Lung microvascular endothelial cell (primary cell): ENCODE data around the gene OPCML. TPM values are rescaled to one million over a fixed set of nuclear protein-coding genes. Genes with fewer than 3 reads are reported as not detected.

Source experiments
- DNase-seq, 2 donors: peaks; one replicate each; pipeline versions ENCODE4 v3.0.0 to v3.0.0-alpha.2; 2010; ENCODE audit warnings: low read depth in 2 of 2
- total RNA-seq: library from RNA; depleted of rRNA; stranded (reverse); fragments of >200 nt; gene quantifications from 2 replicates; pipeline ENCODE4 v1.2.1, GENCODE V29; 2014

OPCML gene
- total RNA-seq, 1 donor from 2014 or later, result not detected

DNA sequence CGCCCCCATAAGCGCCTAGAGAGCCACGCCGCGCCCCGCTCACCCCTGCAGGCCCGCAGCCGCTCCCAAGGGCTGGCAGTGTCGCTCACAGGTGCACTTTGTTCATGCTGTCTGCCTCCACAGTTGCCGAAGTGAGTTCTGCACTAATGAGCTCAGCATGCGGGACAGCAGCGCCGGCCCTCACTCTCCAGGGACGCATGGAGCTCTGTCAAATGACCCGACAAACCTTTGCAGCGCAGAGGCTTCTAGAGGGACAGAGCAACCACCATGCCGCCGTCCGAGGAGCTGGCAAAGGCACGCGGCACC, 170.7 kb downstream of the OPCML start:
- DNase-seq, result no peak

DNA sequence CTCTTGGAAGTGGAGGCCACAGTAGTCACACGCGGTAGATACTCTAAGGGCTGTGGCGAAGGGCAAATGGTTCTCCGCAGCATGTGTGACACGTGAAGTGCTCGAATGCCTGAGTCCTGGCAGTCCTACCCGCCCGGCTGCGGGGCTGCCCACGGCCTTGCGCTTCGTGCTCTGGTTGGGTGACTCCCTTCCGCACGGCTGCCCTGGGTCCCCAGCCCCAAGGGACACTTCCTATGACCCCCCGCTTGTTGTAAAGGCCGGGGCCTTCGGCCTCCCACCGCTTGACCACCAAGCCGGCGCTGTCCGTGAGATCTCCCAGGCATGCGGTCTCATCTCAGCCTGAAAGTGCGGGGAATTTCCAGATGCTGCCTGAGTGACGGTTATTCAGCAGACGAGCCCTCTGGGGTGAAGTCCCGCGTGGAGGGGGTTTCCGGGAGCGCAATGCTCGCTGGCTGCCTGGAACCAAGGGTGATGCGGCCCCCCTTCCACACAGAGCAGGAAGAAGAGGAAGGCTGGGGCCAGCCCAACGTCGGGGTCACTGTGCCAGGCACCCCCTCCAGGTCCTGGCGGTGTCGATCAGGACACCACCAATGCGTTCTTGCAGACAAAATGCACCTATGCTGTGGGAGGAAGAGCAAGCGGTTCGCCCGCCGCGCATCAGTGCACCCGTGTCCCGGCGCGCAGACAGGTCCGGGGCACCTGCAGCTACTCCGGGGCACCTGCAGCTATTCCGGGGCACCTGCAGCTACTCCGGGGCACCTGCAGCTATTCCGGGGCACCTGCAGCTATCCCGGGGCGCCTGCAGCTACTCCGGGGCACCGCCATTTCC, 171.2 kb downstream of the OPCML start:
- no peak for DNase-seq

DNA sequence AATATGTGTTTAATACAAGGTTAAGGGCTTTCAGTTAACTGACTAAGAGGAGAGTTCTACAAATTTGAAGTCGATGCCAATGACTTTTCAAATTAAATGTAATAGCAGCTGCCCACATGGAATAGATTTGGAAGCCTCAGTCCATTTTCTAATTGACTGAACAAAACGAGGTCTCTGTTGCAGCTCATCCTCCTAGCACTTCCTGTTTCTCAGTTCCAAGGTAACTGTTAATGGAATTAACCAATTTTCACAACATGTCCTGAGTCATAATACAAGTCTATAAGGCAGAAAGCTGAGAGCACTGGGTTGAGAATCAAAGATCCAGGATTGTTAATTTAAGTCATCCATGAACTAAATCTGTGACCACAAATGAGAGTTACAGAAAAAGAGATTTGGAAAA, 177.2 kb downstream of the OPCML start:
- no peak for DNase-seq

- DNase-seq, result no peak
Measured at GRCh38 chr11:133354069-133354468, 178.2 kb downstream of the OPCML start.

GRCh38 chr11:133350045-133350444, 182.3 kb downstream of the OPCML start:
- DNase-seq, result no peak

DNA sequence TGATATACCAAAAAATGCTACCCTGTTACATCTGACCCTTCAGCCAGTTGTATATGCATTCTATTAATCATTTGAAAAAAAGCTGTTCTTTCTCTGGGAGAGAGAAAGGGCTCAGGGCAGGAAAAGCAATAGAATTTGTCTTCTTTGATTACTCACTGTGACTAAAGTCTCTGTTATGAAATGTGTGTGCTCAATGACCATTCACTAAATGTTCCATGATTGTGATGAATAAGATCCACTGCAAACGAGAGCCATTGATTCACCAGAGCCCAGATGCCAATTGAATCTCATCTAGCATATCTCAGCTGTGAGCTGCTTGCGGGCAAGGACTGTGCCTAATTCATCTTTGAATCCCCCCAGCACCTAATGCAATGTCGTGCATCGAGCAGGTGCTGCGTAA, 184.3 kb downstream of the OPCML start:
- no peak for DNase-seq

DNA sequence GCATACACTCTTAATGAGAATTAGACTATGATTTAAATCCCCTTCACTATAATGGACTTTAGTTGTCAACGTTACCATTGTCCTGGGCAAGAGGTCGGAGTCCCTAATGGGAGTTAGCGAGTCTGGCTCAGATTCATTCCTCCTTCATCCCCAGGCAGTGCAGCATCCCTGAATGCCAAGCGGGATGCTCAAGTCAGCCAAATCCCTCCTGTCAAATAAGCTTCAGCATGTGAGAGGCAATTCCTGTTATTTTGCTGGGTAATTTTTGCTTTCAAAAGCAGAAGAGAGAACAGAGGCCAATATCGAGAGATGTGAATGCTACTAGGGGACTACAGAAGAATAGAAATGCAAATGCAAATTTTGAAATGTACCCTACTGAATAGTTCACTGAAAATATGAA, 186.2 kb downstream of the OPCML start:
- no peak for DNase-seq

GRCh38 chr11:133343951-133344350, 188.3 kb downstream of the OPCML start:
- DNase-seq, result no peak

DNA sequence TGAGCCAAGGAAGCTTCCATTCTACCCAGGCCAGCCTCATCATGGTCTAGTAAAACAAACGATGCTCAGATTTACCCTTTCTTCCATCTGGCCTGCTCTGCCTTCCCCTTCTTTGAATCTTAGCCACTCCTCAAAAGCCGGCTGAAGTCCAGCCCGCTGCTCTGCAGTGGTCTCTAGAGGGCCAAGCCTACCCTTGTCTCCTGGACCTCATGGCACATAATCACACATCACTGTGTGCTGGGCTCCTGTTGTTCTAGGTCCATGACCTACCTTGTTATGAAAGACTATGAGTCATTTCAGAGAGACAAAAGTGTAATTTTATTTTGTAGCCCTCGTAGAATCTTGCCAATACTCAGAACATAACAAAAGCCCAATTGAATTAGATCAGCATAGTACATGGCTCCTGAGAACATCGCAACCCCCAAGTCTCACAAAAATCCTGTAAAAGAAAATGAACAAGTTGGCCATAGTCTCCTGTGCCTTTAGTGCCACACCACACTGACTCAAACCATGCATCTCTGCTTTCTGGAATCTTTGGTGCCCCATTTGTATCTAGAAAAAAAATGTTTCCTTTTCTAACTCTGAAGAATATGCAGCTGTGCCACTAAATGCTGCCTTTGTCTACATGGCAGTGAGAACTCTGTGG, 192.7 kb downstream of the OPCML start:
- no peak for DNase-seq

GRCh38 chr11:133338588-133338987, 193.7 kb downstream of the OPCML start:
- no peak for DNase-seq

- no peak for DNase-seq
Measured at GRCh38 chr11:133337951-133338418, 194.3 kb downstream of the OPCML start.

DNA sequence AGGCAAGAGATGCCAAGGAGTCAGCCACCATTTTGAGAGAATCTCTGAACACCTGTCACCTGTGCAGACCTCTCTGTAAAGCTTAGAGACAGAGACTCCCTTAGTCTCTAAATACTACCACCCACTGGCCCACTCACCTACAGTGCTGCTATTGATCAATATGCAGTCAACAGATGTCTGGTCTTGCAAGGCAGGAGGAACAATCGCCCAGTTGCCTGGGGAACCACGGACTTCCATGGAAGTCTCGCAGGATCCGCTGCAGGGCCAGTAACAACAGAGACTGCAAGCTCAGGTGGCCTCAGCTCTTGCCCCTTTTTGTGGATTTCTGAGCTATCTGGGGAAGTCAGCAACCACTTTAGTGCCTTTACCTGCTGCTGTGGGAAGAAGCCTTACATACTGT, 195.1 kb downstream of the OPCML start:
- DNase-seq, result no peak

DNA sequence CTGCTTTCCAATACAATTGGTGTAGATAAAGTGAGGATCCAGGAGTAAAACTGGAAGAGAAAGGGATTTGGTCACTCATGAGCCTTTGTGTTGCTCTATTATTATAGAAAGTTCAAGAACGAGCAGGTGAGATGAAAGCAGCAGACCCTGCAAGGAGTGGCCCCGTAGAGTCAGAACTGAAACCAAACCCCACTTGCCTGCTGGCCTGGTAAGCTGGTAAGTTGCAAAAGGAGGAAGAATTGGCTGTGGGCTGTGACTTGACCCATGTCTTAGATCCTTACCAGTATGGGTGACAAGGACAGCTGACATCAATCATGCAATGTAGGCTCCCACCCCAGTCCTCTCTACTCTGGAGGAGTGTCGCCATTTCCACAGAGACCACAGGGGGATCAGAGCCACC, 201.3 kb downstream of the OPCML start:
- no peak for DNase-seq

DNA sequence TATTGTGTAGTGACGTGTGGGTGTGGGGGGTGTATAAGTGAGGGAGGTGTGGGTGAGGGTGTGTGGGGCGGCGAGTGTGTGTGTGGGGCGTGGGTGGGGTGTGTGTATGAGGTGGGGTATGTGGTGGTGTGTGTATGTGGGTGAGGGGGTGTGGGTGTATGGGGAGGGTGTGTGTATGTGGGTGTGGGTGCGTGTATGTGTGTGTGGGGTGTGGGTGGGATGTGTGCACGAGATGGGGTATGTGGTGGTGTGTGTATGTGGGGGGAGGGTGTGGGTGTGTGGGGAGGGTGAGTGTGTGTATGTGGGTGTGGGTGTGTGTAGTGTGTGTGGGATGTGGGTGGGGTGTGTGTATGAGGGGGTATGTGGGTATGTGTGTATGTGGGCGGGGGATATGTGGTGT, 205.5 kb downstream of the OPCML start:
- DNase-seq, result no peak

- DNase-seq, result no peak
Measured at GRCh38 chr11:133326332-133326731, 206.0 kb downstream of the OPCML start.

DNA sequence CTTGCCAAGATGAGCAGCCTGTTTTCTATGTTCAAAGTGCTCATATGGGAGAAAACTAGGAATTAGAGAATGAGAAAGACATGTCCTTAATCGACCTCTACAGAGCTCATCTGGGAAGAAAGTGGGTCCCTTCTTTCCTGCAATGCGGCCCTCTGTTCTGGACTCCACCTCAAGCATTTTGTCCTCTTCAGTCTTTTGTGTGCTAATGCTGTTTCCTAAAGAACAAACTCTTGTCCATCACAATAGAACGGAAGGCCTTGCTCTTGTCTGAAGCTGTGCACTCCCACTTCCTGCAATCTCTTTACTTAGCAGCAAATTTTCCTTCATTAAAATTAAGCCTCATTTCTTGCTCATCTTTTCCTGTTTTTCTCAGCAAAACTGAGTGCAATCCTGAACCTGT, 206.6 kb downstream of the OPCML start:
- DNase-seq, result no peak

DNA sequence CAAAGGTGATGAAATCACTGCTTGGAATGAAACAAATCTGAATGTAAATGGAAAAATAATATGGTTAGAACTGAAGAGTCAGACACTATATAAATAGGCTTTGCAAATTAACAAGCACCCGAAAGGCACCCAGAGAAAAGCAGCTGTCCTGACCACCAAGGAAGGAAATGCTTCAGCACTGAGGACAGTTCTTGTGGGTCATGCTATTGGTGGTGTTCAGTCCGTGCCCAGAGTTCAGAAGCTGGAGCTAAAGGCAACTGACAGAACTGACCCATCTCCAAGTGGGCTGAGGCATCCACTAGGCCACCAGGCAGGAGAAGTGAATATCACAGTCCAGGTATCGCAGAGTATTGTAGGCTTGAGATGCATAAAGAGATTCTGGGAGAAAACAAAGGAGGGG, 208.9 kb downstream of the OPCML start:
- DNase-seq, result no peak

GRCh38 chr11:133318221-133318620, 214.1 kb downstream of the OPCML start:
- DNase-seq, result no peak

- no peak for DNase-seq
Measured at GRCh38 chr11:133311230-133311629, 221.1 kb downstream of the OPCML start.

- DNase-seq, result no peak
Measured at GRCh38 chr11:133306019-133306418, 226.3 kb downstream of the OPCML start.

DNA sequence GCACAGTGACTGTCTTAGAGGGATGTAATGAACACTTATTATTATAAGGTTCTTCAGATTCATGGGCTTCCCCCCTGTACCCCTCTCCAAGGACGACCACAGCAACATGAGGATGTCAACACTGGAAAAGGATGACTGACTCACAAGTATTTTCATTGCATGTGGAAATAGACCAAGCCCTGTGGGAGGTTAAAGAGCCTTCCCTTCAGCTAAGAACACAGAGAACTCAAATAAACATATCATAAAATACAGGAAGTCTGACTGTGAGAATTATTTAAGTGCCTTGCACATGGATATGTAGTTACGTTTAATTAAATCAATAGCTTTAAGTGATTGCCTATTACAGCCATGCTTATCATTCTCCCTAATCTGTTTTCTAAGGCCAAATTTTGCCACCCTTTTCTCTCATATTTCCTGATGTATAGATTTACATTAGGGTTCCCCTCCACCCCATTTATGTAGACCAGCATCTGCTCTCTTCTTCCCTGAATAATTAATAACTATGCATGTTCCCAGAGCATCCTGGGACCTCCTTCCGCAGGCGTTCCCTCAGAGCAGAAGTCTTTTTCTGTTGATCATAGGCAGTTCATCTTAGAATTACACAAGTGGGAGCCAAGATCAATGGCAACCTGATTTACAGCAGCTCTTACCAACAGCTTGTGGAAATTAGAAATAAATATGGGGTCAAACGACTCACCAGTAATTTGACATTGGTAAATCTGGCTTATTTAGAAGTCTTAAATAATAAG, 226.9 kb downstream of the OPCML start:
- DNase-seq, result no peak

- DNase-seq, result no peak
Measured at GRCh38 chr11:133303262-133303661, 229.0 kb downstream of the OPCML start.

- DNase-seq, result no peak
Measured at GRCh38 chr11:133302056-133302455, 230.2 kb downstream of the OPCML start.
